ENCODE data around the gene STAT3. TPM values are rescaled to one million over a fixed set of nuclear protein-coding genes. Genes with fewer than 3 reads are reported as not detected.

Gene STAT3
- total and polyA plus RNA-seq, 2 of the 13 experiments (the other 11 are each of a cell fraction or from before 2014, with no cell fraction given), result 61.8 to 62.4 TPM

GRCh38 chr17:42311240-42312034 lies 76.8 kb downstream of the STAT3 start (continued):
- TF ChIP-seq NFKB2 (CRISPR knock-in tag; IDR thresholded peaks at IDR 0.05; ENCODE audit: borderline replicate concordance) (no peak), ZBTB20 (CRISPR knock-in tag; IDR thresholded peaks at IDR 0.05; ENCODE audit: borderline replicate concordance, low read depth) (peak; percentile 64; the same call in 1 of the 2 replicates), RAD51 (IDR thresholded peaks at IDR 0.05; ENCODE audit: borderline replicate concordance) (no peak), ZNF816 (CRISPR knock-in tag; IDR thresholded peaks at IDR 0.05; ENCODE audit: borderline replicate concordance) (no peak; the same call in none of the 2 replicates), ARHGAP35 (CRISPR knock-in tag; IDR thresholded peaks at IDR 0.05; ENCODE audit: borderline replicate concordance) (0 out of 2 replicates have a peak, but pooled peaks have one; percentile 71), TFDP1 (CRISPR knock-in tag; IDR thresholded peaks at IDR 0.05; ENCODE audit: borderline replicate concordance) (peak; percentile 74; the same call in 1 of the 2 replicates), STAG1 (CRISPR knock-in tag; IDR thresholded peaks at IDR 0.05) (peak; percentile 24), SP140L (CRISPR knock-in tag; IDR thresholded peaks at IDR 0.05; ENCODE audit: borderline replicate concordance) (0 out of 2 replicates have a peak, but pooled peaks have one; percentile 68), PATZ1 (CRISPR knock-in tag; IDR thresholded peaks at IDR 0.05) (peak; percentile 89), PRDM15 (CRISPR knock-in tag; IDR thresholded peaks at IDR 0.05) (0 out of 2 replicates have a peak, but pooled peaks have one; percentile 30), MAZ (IDR thresholded peaks at IDR 0.05; ENCODE audit: borderline replicate concordance, low read depth, low read length) (peak; percentile 70; the same call in 1 of the 2 replicates), MAZ (CRISPR knock-in tag; IDR thresholded peaks at IDR 0.05; ENCODE audit: low read depth) (no peak), CBX1 (IDR thresholded peaks at IDR 0.05; ENCODE audit: low read depth) (no peak), ZBTB7B (CRISPR knock-in tag; IDR thresholded peaks at IDR 0.05) (peak; percentile 71; the same call in 1 of the 2 replicates), ZFP36L2 (CRISPR knock-in tag; IDR thresholded peaks at IDR 0.05) (no peak), ZNF576 (CRISPR knock-in tag; IDR thresholded peaks at IDR 0.05) (no peak), ZC3H4 (CRISPR knock-in tag; IDR thresholded peaks at IDR 0.05; ENCODE audit: borderline replicate concordance) (no peak), ZFYVE20 (CRISPR knock-in tag; IDR thresholded peaks at IDR 0.05; ENCODE audit: borderline replicate concordance, low read depth) (no peak), BHLHE40 (IDR thresholded peaks at IDR 0.05; ENCODE audit: low read length) (0 out of 2 replicates have a peak, but pooled peaks have one; percentile 18), ZNF562 (CRISPR knock-in tag; IDR thresholded peaks at IDR 0.05; ENCODE audit: borderline replicate concordance) (no peak)
